Inflammatory macrophage (primary cell): ENCODE results near the gene QSOX2.

Experiments used
- DNase-seq, 2 donors: peaks; one replicate each; pipeline ENCODE4 v3.0.0-alpha.2; 2020 to 2022

QSOX2 gene

GRCh38 chr9:136264441-136265405, 19.1 kb upstream of the QSOX2 start:
- no peak for DNase-seq

- DNase-seq, result no peak
Measured at GRCh38 chr9:136264031-136264430, 18.4 kb upstream of the QSOX2 start.

- DNase-seq, result no peak
Measured at GRCh38 chr9:136262671-136263178, 17.1 kb upstream of the QSOX2 start.

GRCh38 chr9:136261686-136262430, 16.2 kb upstream of the QSOX2 start:
- DNase-seq, result no peak

- no peak for DNase-seq
Measured at GRCh38 chr9:136260936-136261472, 15.4 kb upstream of the QSOX2 start.

GRCh38 chr9:136260521-136260920, 14.9 kb upstream of the QSOX2 start:
- DNase-seq, result no peak

- no peak for DNase-seq
Measured at GRCh38 chr9:136259836-136260235, 14.2 kb upstream of the QSOX2 start.

- no peak for DNase-seq
Measured at GRCh38 chr9:136259517-136259813, 13.9 kb upstream of the QSOX2 start.

- no peak for DNase-seq
Measured at GRCh38 chr9:136258786-136259516, 13.3 kb upstream of the QSOX2 start.

GRCh38 chr9:136258299-136258625, 12.7 kb upstream of the QSOX2 start:
- no peak for DNase-seq

- DNase-seq, result no peak
Measured at GRCh38 chr9:136257381-136258298, 12.0 kb upstream of the QSOX2 start.

- DNase-seq, result no peak
Measured at GRCh38 chr9:136255896-136256890, 10.6 kb upstream of the QSOX2 start.

- DNase-seq, result peak; percentile 10 to 58
Measured at GRCh38 chr9:136255166-136255538, 9.5 kb upstream of the QSOX2 start.

GRCh38 chr9:136254381-136255165, 9.0 kb upstream of the QSOX2 start:
- no peak for DNase-seq

GRCh38 chr9:136253246-136254130, 7.9 kb upstream of the QSOX2 start:
- no peak for DNase-seq

- DNase-seq, result no peak
Measured at GRCh38 chr9:136252846-136253245, 7.2 kb upstream of the QSOX2 start.

- DNase-seq, result no peak
Measured at GRCh38 chr9:136252281-136252680, 6.7 kb upstream of the QSOX2 start.

GRCh38 chr9:136251264-136252115, 5.9 kb upstream of the QSOX2 start:
- DNase-seq, result no peak
